ENCODE results near the gene OTX1. TPM values are rescaled to one million over a fixed set of nuclear protein-coding genes. Genes with fewer than 3 reads are reported as not detected.
A peak's percentile ranks its signal among the peaks of the same experiment; 100 is the strongest.

OTX1 gene
- total RNA-seq, 4 donors from 2014 or later = 0.85 to 2.6 TPM; not detected in 2

GRCh38 chr2:63023444-63023843 lies 27.2 kb upstream of the OTX1 start:
- intact Hi-C loops (cut with DNase I) = no loop called here

GRCh38 chr2:63027220-63027619 lies 23.4 kb upstream of the OTX1 start:
- Histone ChIP-seq H3K9me3 (no peaks in the 10 kb centered on the region), H3K27me3 (no peaks in the 10 kb centered on the region), H3K27ac (no peak overlapping the region), H3K4me3 (no peak overlapping the region), H3K36me3 (peaks cover 0 to 72% (median 0%) of the 10 kb centered on the region in 3 donors), H3K4me1 (no peaks in the 10 kb centered on the region)
- TF ChIP-seq POLR2A (IDR thresholded peaks at IDR 0.05) (no peak), CTCF (IDR thresholded peaks at IDR 0.05) (no peak)
- intact Hi-C loops (cut with DNase I) = no loop called here
- 88 to 92% methylated on average over 2 of the region's 2 CpGs for WGBS, 2 donors
- no peak for DNase-seq

More at GRCh38 chr2:63023444-63023843, 27.2 kb upstream of the OTX1 start:
- Histone ChIP-seq H3K4me1 (no peaks in the 10 kb centered on the region), H3K27me3 (no peaks in the 10 kb centered on the region), H3K27ac (no peak overlapping the region), H3K4me3 (no peak overlapping the region), H3K9me3 (no peaks in the 10 kb centered on the region), H3K36me3 (peaks cover 0 to 79% (median 0%) of the 10 kb centered on the region in 3 donors)
- no peak for DNase-seq
- WGBS, 2 donors = 0% methylated on average over 1 of the region's 1 CpG
- TF ChIP-seq CTCF (IDR thresholded peaks at IDR 0.05) = peak in 1 of 6 experiments; percentile 28
- TF ChIP-seq POLR2A (IDR thresholded peaks at IDR 0.05) = no peak

GRCh38 chr2:63029058-63029457 lies 21.6 kb upstream of the OTX1 start:
- DNase-seq = no peak
- Histone ChIP-seq H3K36me3 (peaks cover 0 to 54% (median 0%) of the 10 kb centered on the region in 3 donors), H3K4me1 (no peaks in the 10 kb centered on the region), H3K27me3 (no peaks in the 10 kb centered on the region), H3K27ac (no peak overlapping the region), H3K4me3 (no peak overlapping the region), H3K9me3 (no peaks in the 10 kb centered on the region)
- intact Hi-C loops (cut with DNase I) = no loop called here
- WGBS, 2 donors = 92 to 95% methylated on average over 1 of the region's 1 CpG
- TF ChIP-seq CTCF (IDR thresholded peaks at IDR 0.05) (no peak), POLR2A (IDR thresholded peaks at IDR 0.05) (no peak)

GRCh38 chr2:63034526-63034925 lies 16.1 kb upstream of the OTX1 start:
- Histone ChIP-seq H3K27me3 (no peaks in the 10 kb centered on the region), H3K4me3 (no peak overlapping the region), H3K9me3 (no peaks in the 10 kb centered on the region), H3K27ac (no peak overlapping the region), H3K4me1 (no peaks in the 10 kb centered on the region), H3K36me3 (peaks cover 0 to 26% (median 0%) of the 10 kb centered on the region in 3 donors)
- WGBS, 2 donors = 93 to 95% methylated on average over 4 of the region's 4 CpGs
- TF ChIP-seq CTCF (IDR thresholded peaks at IDR 0.05) = no peak
- no peak for TF ChIP-seq POLR2A (IDR thresholded peaks at IDR 0.05)
- no peak for DNase-seq
- intact Hi-C loops (cut with DNase I) = no loop called here

- Histone ChIP-seq H3K4me3 (no peak overlapping the region), H3K4me1 (no peaks in the 10 kb centered on the region), H3K36me3 (peaks cover 0 to 23% (median 0%) of the 10 kb centered on the region in 3 donors), H3K27ac (no peak overlapping the region), H3K27me3 (no peaks in the 10 kb centered on the region), H3K9me3 (no peaks in the 10 kb centered on the region)
- no peak for DNase-seq
- 90 to 93% methylated on average over 2 of the region's 2 CpGs for WGBS, 2 donors
- TF ChIP-seq CTCF (IDR thresholded peaks at IDR 0.05) (no peak), POLR2A (IDR thresholded peaks at IDR 0.05) (no peak)
- intact Hi-C loops (cut with DNase I) = no loop called here
Observed at GRCh38 chr2:63035169-63035568, 15.5 kb upstream of the OTX1 start.
